PC-3 (cell line): ENCODE data around the gene LHX1.

ENCODE experiments used
- EZH2 ChIP-seq: fragments of 300-600 bp; sonication (generic); IDR thresholded peaks from one replicate; pipeline ENCODE4 v1.6.1; 2017; ENCODE audit warnings: antibody characterized with exemption, mild to moderate bottlenecking, low read length; ENCODE audit not compliant: unreplicated experiment
- TF ChIP-seq, protein P1 (sequence below): fragments of 300-600 bp; sonication (generic); conservative IDR thresholded peaks from 2 replicates; pipeline ENCODE4 v1.5.1; 2017; ENCODE audit warnings: antibody characterized with exemption, low read depth, mild to moderate bottlenecking, low read length

DNA sequence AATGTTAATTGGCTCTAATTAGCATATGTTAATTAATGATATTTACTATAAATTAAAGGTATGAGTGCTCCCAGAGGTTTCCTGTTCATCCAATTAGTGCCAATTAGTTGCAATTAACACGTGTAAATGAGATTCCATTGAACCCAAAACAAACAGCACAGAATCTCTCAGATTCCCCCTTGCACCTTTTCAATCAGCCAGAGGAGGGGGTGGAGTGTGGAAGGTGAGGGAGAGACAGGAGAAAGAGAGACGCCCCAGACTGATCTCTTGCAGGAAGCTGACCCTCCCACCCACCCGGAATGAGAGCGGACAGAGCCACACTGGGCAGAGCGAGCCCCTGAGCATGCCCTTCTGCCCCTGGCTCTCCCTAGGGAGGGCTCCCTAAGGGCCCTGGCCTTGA lies 24.1 kb upstream of the LHX1 start:
- TF ChIP-seq, protein P1, sequence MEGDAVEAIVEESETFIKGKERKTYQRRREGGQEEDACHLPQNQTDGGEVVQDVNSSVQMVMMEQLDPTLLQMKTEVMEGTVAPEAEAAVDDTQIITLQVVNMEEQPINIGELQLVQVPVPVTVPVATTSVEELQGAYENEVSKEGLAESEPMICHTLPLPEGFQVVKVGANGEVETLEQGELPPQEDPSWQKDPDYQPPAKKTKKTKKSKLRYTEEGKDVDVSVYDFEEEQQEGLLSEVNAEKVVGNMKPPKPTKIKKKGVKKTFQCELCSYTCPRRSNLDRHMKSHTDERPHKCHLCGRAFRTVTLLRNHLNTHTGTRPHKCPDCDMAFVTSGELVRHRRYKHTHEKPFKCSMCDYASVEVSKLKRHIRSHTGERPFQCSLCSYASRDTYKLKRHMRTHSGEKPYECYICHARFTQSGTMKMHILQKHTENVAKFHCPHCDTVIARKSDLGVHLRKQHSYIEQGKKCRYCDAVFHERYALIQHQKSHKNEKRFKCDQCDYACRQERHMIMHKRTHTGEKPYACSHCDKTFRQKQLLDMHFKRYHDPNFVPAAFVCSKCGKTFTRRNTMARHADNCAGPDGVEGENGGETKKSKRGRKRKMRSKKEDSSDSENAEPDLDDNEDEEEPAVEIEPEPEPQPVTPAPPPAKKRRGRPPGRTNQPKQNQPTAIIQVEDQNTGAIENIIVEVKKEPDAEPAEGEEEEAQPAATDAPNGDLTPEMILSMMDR = no peak
- TF ChIP-seq EZH2 = no peak
